Motor neuron (in vitro differentiated cells): ENCODE measurements around the gene MRPL10. TPM values are rescaled to one million over a fixed set of nuclear protein-coding genes. Genes with fewer than 3 reads are reported as not detected.

Experiments
- ATAC-seq, 8 experiments: fragments of 200-7000 bp; cut with Tn5 transposase; replicated peaks in 6 of 8; 2 replicates each; pipeline ENCODE4 v1.8.0; 2021; ENCODE audit warnings: mild to moderate bottlenecking in 8 of 8, moderate library complexity in 8 of 8
- H3K27ac ChIP-seq, 2 donors: fragments of 250-450 bp; sonication (Bioruptor Pico); 2 replicates each; pipeline ENCODE4 v1.9.0; 2021; ENCODE audit warnings: antibody characterized with exemption in 2 of 2, mild to moderate bottlenecking in 2 of 2, moderate library complexity in 1 of 2
- H3K4me1 ChIP-seq, 2 donors: fragments of 250-450 bp; sonication (Bioruptor Pico); replicated peaks in 1 of 2; 2 replicates each; pipeline ENCODE4 v1.6.1; 2021; ENCODE audit warnings: antibody characterized with exemption in 2 of 2, mild to moderate bottlenecking in 2 of 2, moderate library complexity in 1 of 2
- H3K4me3 ChIP-seq, 5 donors: fragments of 250-450 bp; sonication (Bioruptor Pico); 2 replicates each; pipeline ENCODE4 v1.9.0; 2021; ENCODE audit warnings: antibody characterized with exemption in 5 of 5, mild to moderate bottlenecking in 5 of 5, moderate library complexity in 4 of 5
- WGBS, 10 experiments: fragments of 450-650 bp; shearing (Covaris generic); methylation state at CpG; one replicate each; pipeline ENCODE4 v1.0.0; 2022; 5-methylcytosine and 5-hydroxymethylcytosine counted together
- in situ Hi-C, 9 experiments: fragments of 400-800 bp; cut with MboI; loops; one replicate each; pipeline ENCODE4 v1.15.0; 2021; ENCODE audit warnings: low sequenced_read_pairs in 9 of 9, low pct_unique_long_range_greater_than_20kb in 2 of 9; ENCODE audit not compliant: unreplicated experiment in 9 of 9
- total RNA-seq, 8 experiments: library from RNA; unstranded; fragments of 300-600 nt; gene quantifications; 2 replicates each; pipeline versions ENCODE4 v1.2.3 to v1.2.4, GENCODE V29; 2022

MRPL10 gene
- total RNA-seq, 8 experiments from 2014 or later, result 41.5 to 58.3 (median 46.3) TPM

DNA sequence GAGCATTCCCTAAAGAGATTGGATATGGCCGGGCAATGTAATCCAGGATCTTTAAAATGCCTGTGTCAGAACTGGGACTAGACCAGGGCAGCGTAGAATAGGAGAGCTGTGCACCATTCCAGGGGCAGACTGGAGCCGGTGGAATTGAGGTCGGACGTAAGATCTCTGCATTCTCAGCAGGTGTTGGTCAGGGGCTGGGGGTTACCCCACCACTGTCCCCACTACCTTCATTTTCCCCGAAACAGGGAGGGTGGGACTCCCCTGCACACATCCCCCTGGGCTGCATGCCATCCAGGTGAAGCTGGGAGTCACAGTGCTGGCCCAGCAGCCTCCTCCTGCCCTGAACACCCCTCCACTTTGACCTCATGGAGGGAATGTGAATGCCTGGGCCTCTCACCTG, 27.6 kb downstream of the MRPL10 start:
- ATAC-seq, result no peak
- H3K4me1 ChIP-seq, result no peaks in the 10 kb centered on the region
- 0 to 51% (median 17%) methylated on average over 1 to 3 of the region's 6 CpGs; no CpG with 5 or more reads in 3 of the 10 experiments for WGBS, 10 experiments
- in situ Hi-C loops, result no loop called here
- H3K4me3 ChIP-seq, result no peak overlapping the region
- no peak overlapping the region for H3K27ac ChIP-seq

DNA sequence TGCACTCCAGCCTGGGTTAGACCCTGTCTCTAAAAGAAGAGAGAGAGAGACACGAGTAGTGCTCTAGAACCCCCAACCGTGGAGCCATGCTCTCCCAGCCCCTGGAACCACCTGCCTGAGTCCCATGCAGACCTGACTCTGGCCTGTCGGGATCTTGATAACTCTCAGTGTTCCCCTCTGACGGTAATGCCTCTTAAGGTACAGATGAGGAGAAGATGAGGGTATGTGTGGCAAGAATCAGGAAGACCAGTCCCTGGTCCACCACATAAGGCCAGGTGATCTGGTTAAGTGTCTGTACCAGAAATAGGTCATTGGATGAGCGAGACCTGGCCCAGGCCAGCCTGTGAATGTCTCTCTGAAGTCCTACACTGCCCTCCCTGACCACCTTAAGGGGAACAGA, 28.1 kb downstream of the MRPL10 start:
- Histone ChIP-seq H3K27ac (no peak overlapping the region), H3K4me1 (no peaks in the 10 kb centered on the region), H3K4me3 (no peak overlapping the region)
- 0 to 60% (median 28%) methylated on average over 1 to 4 of the region's 5 CpGs; no CpG with 5 or more reads in 3 of the 10 experiments for WGBS, 10 experiments
- in situ Hi-C loops, result no loop called here
- ATAC-seq, result no peak

DNA sequence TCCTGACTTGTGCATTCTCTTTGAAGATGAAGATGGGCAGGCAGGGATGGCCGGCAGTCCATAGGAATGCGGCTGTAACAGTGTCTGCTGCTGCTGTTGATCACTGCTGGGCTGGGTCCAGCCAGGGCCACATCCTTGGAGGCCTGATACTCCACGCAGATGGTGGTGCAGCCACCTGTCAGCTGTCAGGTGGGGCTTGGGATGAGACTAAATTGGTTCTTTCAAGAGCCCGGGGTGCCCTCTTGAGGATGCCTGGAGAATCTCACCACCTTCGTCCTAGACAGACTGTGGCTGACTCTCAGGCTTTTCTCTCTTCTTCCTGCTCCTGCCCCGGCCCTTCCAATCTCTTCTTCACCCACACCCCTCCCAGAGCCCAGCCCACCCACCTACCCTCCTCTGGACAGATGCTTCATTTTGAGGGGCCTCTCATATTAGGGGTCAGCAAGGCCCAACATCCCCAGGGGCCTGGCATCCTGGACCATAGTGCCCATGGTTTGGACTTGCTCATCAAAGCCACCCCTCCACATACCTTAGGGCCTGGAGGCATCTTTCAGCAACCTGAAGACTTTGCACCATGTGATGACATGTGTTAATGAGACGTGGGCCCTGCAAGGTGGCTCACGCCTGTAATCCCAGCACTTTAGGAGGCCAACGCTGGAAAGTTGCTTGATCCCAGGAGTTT, 28.9 kb downstream of the MRPL10 start:
- no peaks in the 10 kb centered on the region for H3K4me1 ChIP-seq
- in situ Hi-C loops, result no loop called here
- ATAC-seq, result peak; percentile 67 to 95 (median 78)
- H3K4me3 ChIP-seq, result no peak overlapping the region
- WGBS, 10 experiments, result 20 to 67% (median 50%) methylated on average over 2 to 3 of the region's 9 CpGs; no CpG with 5 or more reads in 7 of the 10 experiments
- H3K27ac ChIP-seq, result no peak overlapping the region

DNA sequence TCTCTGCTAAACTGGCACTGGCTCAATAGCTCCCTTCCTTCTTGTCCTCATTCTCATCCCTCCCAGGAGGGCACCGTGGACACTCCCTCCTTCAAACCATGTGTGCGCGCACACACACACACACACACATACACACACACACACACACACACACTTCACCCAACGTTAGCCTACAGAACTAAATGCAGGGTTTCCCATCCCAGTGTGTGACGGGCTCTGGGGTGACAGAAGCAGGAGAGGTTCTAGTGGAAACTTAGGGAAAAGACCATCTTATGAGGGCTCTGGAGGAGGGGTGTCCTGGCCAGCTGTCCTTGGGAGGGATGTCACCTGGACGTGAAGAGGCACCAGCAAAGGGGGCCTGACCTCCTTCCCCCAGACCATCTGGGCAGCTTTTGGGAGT, 29.4 kb downstream of the MRPL10 start:
- 0 to 33% (median 27%) methylated on average over 1 to 3 of the region's 6 CpGs; no CpG with 5 or more reads in 7 of the 10 experiments for WGBS, 10 experiments
- ATAC-seq, result peak in 4 of 8 experiments; percentile 8 to 14 (median 12)
- Histone ChIP-seq H3K4me1 (no peaks in the 10 kb centered on the region), H3K4me3 (no peak overlapping the region), H3K27ac (no peak overlapping the region)
- in situ Hi-C loops, result no loop called here

DNA sequence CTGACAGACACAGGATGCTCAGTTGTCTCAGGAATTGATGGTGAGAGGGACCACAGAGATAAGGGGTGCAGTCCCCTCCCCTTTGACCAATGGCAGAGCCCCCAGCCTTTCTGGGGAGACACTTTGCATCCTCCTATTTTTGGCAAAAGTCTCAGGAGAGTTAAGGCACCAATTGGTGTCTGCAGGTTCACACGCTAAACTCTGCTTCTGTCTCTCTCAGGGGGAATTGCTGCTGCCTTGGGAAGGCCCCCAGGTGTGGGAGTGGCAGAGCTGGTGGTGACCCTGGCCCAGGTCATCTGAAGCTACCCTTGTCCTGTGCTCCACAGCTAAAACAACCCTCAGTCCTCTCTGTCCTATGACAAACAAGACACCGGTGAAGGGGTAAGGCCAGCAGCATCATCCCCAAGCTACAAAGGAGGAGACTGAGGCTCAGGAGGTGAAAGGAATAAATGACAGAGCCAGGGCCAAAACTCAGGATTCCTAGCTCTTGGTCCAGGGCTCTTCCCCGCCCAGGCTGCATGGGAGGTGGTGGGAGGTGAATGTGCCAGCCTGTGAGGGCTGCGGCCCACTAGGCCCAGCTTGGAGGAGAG, 30.1 kb downstream of the MRPL10 start:
- 60 to 100% (median 84%) methylated on average over 1 to 2 of the region's 4 CpGs; no CpG with 5 or more reads in 6 of the 10 experiments for WGBS, 10 experiments
- in situ Hi-C loops, result no loop called here
- ATAC-seq, result no peak
- no peaks in the 10 kb centered on the region for H3K4me1 ChIP-seq
- H3K4me3 ChIP-seq, result no peak overlapping the region
- H3K27ac ChIP-seq, result no peak overlapping the region

DNA sequence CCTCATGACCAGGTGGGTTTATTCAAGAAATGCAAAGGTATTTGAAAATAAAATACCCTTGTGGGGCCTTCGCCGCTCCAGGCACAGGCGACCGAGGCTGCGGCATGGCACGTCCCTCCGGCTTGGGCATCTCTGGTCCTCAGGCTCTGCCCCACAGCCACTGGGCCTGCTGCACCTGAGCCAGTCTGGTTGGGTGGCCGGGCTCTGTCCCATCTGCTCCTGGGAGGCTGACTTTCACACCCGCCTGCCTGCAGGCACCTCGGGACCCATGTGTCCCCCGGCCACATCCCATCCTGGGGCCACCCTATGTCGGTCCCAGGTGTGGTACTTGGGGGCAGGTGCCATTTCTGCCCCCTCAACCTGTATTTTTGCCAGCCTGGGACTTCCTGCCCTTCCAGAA, 30.7 kb downstream of the MRPL10 start:
- in situ Hi-C loops, result no loop called here

DNA sequence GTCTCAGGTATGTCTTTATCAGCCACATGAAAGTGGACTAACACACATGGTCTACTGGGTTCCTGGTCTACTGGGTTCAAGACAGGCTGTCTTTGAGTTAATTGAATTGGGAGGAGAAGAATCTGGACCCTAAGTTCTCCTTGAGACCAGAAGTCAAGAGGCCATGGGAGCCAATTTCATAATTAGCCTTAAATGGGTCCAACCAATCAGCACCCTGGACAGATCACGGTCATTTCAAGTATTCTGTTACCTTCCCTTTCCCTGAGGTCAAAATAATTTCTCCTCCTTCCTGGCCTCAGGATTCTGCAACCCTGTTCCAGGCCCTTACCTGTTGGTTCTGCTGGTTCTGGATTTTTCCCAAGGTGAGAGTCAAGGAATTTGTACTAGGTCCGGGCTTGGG, 33.5 kb downstream of the MRPL10 start:
- Histone ChIP-seq H3K4me3 (no peak overlapping the region), H3K4me1 (no peaks in the 10 kb centered on the region), H3K27ac (no peak overlapping the region)
- 0 to 67% (median 59%) methylated on average over 1 to 2 of the region's 2 CpGs; no CpG with 5 or more reads in 4 of the 10 experiments for WGBS, 10 experiments
- ATAC-seq, result no peak
- in situ Hi-C loops, result no loop called here

More for the DNA sequence above, 30.7 kb downstream of the MRPL10 start:
- Histone ChIP-seq H3K4me1 (no peaks in the 10 kb centered on the region), H3K27ac (no peak overlapping the region), H3K4me3 (no peak overlapping the region)
- 0 to 100% (median 81%) methylated on average over 1 to 11 of the region's 12 CpGs; no CpG with 5 or more reads in 2 of the 10 experiments for WGBS, 10 experiments
- no peak for ATAC-seq

DNA sequence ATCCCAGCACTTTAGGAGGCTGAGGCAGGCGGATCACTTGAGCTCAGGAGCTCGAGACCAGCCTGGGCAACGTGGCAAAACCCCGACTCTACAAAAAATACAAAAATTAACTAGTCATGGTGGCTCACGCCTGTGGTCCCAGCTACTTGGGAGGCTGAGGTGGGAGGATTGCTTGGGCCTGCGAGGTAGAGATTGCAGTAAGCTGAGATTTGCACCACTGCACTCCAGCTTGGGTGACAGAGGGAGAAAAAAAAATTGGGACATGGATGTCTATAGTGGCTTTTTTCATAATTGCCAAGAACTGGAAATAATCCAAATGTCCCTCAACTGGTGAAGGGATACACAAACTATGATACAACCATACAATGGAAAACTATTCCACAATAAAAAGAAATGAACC, 38.4 kb downstream of the MRPL10 start:
- no peaks in the 10 kb centered on the region for H3K4me1 ChIP-seq
- no peak overlapping the region for H3K4me3 ChIP-seq
- 0 to 60% (median 21%) methylated on average over 1 to 6 of the region's 6 CpGs; no CpG with 5 or more reads in 2 of the 10 experiments for WGBS, 10 experiments
- no peak overlapping the region for H3K27ac ChIP-seq
- ATAC-seq, result no peak
- in situ Hi-C loops, result no loop called here

DNA sequence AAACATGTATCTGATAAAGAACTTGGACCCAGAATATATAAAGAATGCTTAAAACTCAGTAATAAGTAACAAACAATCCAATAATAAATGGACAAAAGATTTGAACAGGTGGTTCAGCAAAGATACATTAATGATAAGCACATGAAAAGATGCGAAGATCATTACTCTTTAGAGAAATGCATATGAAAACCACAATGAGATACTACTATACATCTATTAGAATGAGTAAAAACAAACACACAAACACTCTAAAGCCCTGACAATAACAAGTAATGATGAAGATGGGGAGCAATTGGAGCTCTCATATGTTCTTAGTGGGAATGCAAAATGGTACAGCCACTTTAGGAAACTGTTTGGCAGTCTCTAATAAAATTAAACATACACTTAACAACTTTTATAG, 38.9 kb downstream of the MRPL10 start:
- H3K4me3 ChIP-seq, result no peak overlapping the region
- no peak for ATAC-seq
- in situ Hi-C loops, result no loop called here
- H3K27ac ChIP-seq, result no peak overlapping the region
- no peaks in the 10 kb centered on the region for H3K4me1 ChIP-seq
- 10 to 89% (median 48%) methylated on average over 1 of the region's 1 CpG for WGBS, 10 experiments

DNA sequence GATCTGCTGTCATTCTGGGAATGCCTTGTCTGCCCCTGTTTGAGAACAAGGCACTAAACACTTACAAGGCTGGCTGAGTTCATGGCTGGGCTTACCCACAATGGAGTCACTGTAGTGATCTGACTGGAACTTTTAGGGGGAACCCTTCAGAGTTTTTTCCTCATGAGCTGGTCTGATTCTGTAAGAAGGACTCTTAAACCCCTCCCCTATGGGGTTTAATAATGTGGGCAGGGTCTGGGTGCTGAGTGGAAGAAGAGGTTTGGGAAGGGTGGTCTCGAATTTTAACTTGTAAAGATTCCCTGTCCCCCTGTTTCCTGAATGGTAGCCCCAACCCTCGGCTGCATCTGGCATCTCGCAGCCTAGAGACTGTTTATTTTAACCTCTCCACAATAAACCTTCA, 40.3 kb downstream of the MRPL10 start:
- in situ Hi-C loops, result no loop called here
- 0 to 69% (median 11%) methylated on average over 1 to 3 of the region's 3 CpGs; no CpG with 5 or more reads in 3 of the 10 experiments for WGBS, 10 experiments
- Histone ChIP-seq H3K4me3 (no peak overlapping the region), H3K4me1 (no peaks in the 10 kb centered on the region), H3K27ac (no peak overlapping the region)
- no peak for ATAC-seq

DNA sequence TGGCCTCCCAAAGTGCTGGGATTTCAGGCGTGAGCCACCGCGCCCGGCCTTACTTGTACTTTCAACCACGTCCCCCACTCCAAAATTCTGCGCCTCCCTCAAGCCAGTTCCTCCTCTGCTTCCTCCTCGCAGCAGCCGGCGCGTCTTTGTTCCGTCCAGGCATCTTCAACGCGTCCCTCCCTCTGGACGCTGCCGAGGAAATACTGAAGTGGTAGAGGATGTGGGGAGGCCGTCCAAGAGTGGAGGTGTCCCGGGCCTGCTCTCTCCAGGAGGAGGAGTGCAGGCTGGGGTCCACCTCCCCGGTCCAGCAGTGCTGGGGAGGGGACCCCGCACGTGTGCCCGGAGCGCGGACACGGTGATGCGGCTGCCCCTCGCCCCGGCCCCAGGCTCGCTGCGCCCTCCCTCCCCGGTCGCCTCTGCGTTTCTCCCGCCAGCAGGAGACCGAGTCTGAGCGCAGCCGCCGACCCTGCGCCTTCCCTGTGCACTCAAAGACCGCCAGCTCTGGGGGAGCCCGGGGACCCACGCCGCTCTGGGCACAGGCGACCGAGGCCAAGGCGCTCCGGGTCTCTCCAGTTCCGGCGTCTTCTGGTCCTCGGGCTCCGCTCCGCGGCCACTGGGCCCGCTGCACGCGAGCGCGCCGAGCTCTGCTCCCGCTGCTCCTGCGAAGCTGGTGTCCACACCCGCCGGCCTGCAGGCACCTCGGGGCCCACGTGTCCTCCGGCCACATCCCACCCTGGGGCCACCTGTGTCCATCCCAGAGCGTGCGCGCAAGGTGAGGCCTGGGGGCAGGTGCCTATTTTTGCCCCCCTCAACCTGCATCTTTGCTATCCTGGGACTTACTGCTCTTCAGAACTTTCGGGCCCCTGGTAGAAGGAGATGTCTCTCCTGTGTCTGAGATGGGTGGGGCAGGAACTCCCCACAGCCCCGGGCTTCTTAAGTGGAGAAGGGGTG, 41.5 kb downstream of the MRPL10 start:
- Histone ChIP-seq H3K4me3 (peak overlapping the region; percentile 22 to 42 (median 32)), H3K27ac (no peak overlapping the region), H3K4me1 (no peaks in the 10 kb centered on the region)
- 0 to 33% (median 17%) methylated on average over 1 to 22 of the region's 70 CpGs; no CpG with 5 or more reads in 3 of the 10 experiments for WGBS, 10 experiments
- in situ Hi-C loops, result no loop called here
- peak; percentile 96 to 100 (median 98) for ATAC-seq

DNA sequence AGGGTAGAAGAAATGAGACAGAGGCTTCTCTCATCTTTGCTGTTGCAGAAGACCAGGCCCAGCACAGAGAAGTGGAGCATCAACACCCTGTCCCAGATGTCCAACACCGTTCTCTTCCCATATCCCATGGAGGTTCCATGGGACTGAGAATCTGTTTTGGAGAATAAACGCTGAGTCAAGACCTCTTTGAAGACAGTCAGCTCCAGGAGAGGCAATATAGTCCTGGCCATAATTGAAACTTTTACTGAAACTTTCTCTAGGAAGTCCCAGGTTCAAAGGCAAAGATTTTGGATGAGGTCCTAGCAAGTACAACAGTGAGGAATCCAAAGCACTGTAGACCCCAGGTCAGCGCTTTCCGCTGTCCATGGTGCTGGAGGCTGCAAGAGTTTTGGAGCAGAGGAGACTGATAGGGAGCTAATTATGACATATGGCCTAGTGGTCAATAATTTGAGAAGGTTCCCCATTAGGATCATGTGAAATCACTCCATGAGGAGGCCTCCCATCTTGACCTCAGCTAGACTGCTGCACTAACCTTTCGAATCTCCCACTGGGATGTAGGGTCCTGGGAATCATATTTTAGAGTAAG, 45.7 kb downstream of the MRPL10 start:
- 10 to 100% (median 28%) methylated on average over 1 to 5 of the region's 5 CpGs; no CpG with 5 or more reads in 1 of the 10 experiments for WGBS, 10 experiments
- H3K27ac ChIP-seq, result no peak overlapping the region
- H3K4me1 ChIP-seq, result no peaks in the 10 kb centered on the region
- peak in 1 of 8 experiments; percentile 36 for ATAC-seq
- H3K4me3 ChIP-seq, result no peak overlapping the region
- in situ Hi-C loops, result no loop called here
